Small intestine (tissue), 16 donors: ENCODE results near the gene FOXRED1. TPM values are rescaled to one million over a fixed set of nuclear protein-coding genes. Genes with fewer than 3 reads are reported as not detected.
A peak's percentile ranks its signal among the peaks of the same experiment; 100 is the strongest.

Experiments
- DNase-seq, 2 donors: peaks; one replicate each; pipeline versions ENCODE4 v3.0.0 to v3.0.0-alpha.2; 2013
- FAIRE-seq: peaks from 2 replicates; lab custom pipeline; 2012; peaks lifted over from hg19 to GRCh38; lab: Jason Lieb, UNC
- H3K27ac ChIP-seq, 3 donors: one replicate each; pipeline ENCODE4 v1.5.1; 2013; ENCODE audit warnings: low read length in 2 of 3, mild to moderate bottlenecking in 2 of 3, control low read depth in 1 of 3, inconsistent platforms in 1 of 3, low read depth in 1 of 3, moderate library complexity in 1 of 3
- H3K27me3 ChIP-seq, 3 donors: one replicate each; pipeline ENCODE4 v1.6.1; 2013; ENCODE audit warnings: low read length in 3 of 3, inconsistent platforms in 1 of 3; ENCODE audit not compliant: control insufficient read depth in 3 of 3, insufficient read depth in 3 of 3
- H3K36me3 ChIP-seq, 3 donors: one replicate each; pipeline ENCODE4 v1.6.1; 2013; ENCODE audit warnings: low read length in 3 of 3, inconsistent platforms in 1 of 3, low read depth in 1 of 3, mild to moderate bottlenecking in 1 of 3, moderate library complexity in 1 of 3; ENCODE audit not compliant: control insufficient read depth in 3 of 3, insufficient read depth in 2 of 3
- H3K4me1 ChIP-seq, 3 donors: one replicate each; pipeline ENCODE4 v1.6.1; 2013; ENCODE audit warnings: low read length in 2 of 3, inconsistent platforms in 1 of 3, low read depth in 1 of 3, mild to moderate bottlenecking in 1 of 3, moderate library complexity in 1 of 3; ENCODE audit not compliant: control insufficient read depth in 3 of 3, insufficient read depth in 2 of 3
- H3K4me3 ChIP-seq, 3 donors: one replicate each; pipeline ENCODE4 v1.5.1; 2013; ENCODE audit warnings: low read length in 3 of 3, control low read depth in 1 of 3, inconsistent platforms in 1 of 3, low read depth in 1 of 3, mild to moderate bottlenecking in 1 of 3, moderate library complexity in 1 of 3
- H3K9me3 ChIP-seq, 2 donors: one replicate each; pipeline ENCODE4 v1.6.1; 2013; ENCODE audit warnings: low read depth in 1 of 2, low read length in 1 of 2; ENCODE audit not compliant: control insufficient read depth in 2 of 2, insufficient read depth in 1 of 2
- WGBS, 3 donors: extraction: QIAGEN DNeasy Blood & Tissue Kit; methylation state at CpG; one replicate each; pipeline ENCODE4 v1.1.7; 2013; 5-methylcytosine and 5-hydroxymethylcytosine counted together
- long read RNA-seq, 10 donors: transcript quantifications; one replicate each; lab custom pipeline, GENCODE V29; 2026
- polyA plus RNA-seq, 4 donors: library from polyadenylated mRNA; stranded (reverse) in 3 of 4; unstranded in 1 of 4; fragments of 200-250 nt in 3 of 4; fragments of 120-200 nt in 1 of 4; gene quantifications; one replicate each; pipeline versions ENCODE4 v1.2.1 to v1.2.3, GENCODE V29; 2013
- donor health status: healthy with polysubstance abuse.
- donor health status: control.
- donor health status: control.
- donor health status: Bipolar disorder and iron deficiency.
- donor health status: healthy.

The FOXRED1 gene
- 10 to 100 TPM; 13.8 to 36.1 (median 27.6) TPM for polyA plus RNA-seq
- long read RNA-seq, donor 1, partial matches to known transcripts, result 0 of 4 reads
- long read RNA-seq, donor 1, other reads (novel, unspliced or antisense), result 0 of 4 reads
- long read RNA-seq, donor 2, partial matches to known transcripts, result 0 of 2 reads
- long read RNA-seq, donor 2, other reads (novel, unspliced or antisense), result 0 of 2 reads
- long read RNA-seq, donor 3, partial matches to known transcripts, result 0 of 5 reads
- long read RNA-seq, donor 3, other reads (novel, unspliced or antisense), result 0 of 5 reads
- long read RNA-seq, donor 4, result 0 reads
- long read RNA-seq, donor 5, result 0 reads
- long read RNA-seq, donor 6, partial matches to known transcripts, result 0 of 3 reads
- long read RNA-seq, donor 6, other reads (novel, unspliced or antisense), result 0 of 3 reads
- long read RNA-seq, donor 7, result 0 reads
- long read RNA-seq, donor 8, partial matches to known transcripts, result 0 of 1 reads
- long read RNA-seq, donor 8, other reads (novel, unspliced or antisense), result 0 of 1 reads
- long read RNA-seq, donor 9, partial matches to known transcripts, result 0 of 1 reads
- long read RNA-seq, donor 9, other reads (novel, unspliced or antisense), result 0 of 1 reads
- long read RNA-seq, donor 10, transcript FOXRED1-201 (11 exons, 1,970 nt), result major isoform, 5 of 6 reads
- long read RNA-seq, donor 10, partial matches to known transcripts, result 0 of 6 reads
- long read RNA-seq, donor 10, other reads (novel, unspliced or antisense), result 0 of 6 reads

DNA sequence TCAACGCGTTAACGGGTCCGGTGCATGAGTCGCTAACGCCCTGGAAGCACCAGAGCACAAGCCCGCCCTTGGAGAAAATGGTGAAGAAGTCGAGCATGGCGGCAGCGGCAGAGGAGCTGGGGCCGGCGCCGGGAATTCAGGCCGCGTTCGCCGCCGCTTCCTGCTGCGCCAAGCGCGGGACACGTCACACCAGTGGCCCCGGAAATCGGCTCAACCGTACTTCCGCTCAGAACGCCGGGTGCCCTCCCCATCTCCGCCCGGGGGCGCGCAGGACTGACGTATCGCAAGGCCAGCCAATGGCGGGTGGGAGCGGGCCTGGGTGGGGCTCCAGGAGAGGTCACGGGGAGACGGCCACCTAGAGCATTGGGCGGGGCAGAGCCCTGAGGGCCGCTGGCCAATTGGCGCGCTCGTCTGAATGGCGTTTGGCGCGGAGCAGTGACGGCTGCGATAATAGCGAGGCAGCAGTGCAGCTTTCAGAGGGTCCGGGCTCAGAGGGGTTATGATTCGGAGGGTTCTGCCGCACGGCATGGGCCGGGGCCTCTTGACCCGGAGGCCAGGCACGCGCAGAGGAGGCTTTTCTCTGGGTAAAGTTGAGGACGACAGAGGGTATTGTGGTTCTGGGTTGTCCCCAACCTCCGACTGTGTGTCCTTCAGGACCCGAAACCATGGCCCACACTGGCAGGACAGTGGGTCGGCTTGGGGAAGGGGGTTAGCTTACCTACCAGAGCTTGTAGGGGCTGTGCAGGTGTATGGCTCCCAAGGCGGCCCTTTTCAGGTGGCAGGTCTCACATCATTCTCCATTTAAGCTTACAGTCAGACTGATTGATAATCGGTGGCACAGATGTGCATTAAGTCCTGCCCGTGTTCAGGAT is at the start of gene FOXRED1, which contains the start of gene SRPRA:
FOXRED1 (plus strand) TSS at position 447 of the 872 bp plus-strand sequence; CDS start at position 500, 53 bp downstream.
SRPRA (minus strand) TSS at position 188 of the 872 bp plus-strand sequence; CDS start at position 97, 91 bp downstream.
- Histone ChIP-seq H3K36me3 (peaks cover 10 to 41% (median 20%) of the 10 kb centered on the region in 3 donors), H3K27ac (peak within 1 kb of the TSS; percentile 77 to 98 (median 90)), H3K9me3 (no peaks in the 10 kb centered on the region), H3K27me3 (no peaks in the 10 kb centered on the region), H3K4me1 (peaks cover 0 to 11% (median 0%) of the 10 kb centered on the region in 3 donors), H3K4me3 (peak within 1 kb of the TSS; percentile 69 to 97 (median 87))
- DNase-seq (peak; percentile 99 to 100), FAIRE-seq (no peak)
- WGBS, 3 donors, result 0% methylated on average over 40 to 64 of the region's 64 CpGs

DNA sequence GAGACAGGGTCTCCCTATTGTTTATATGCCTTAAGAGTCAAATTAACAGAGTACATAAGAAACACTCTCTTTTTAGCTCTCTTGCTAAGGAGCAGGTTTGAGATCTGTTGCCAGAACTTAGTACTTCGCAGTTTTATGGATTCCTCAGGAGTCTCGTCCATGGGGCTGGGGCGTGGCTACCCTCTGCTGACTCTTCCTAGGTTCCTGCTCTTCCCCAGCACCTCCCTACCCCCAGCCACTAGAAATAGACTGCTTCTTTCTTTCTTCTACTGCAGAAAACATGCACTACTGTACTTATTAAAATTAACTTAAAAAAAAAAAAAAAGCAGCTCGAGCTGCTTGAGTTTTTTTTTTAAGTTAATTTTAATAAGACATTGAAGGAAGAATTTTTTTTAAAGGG is 49.4 kb upstream of the FOXRED1 start:
- H3K36me3 ChIP-seq, result peaks cover 0 to 8% (median 0%) of the 10 kb centered on the region in 3 donors
- H3K4me1 ChIP-seq, result peaks cover 2 to 16% (median 7%) of the 10 kb centered on the region in 3 donors
- no peaks in the 10 kb centered on the region for H3K27me3 ChIP-seq
- H3K27ac ChIP-seq, result no peak overlapping the region
- peak in 1 of 2 donors; percentile 23 for DNase-seq
- no peak for FAIRE-seq
- H3K9me3 ChIP-seq, result no peaks in the 10 kb centered on the region
- no peak overlapping the region for H3K4me3 ChIP-seq
- WGBS, 3 donors, result 32 to 58% (median 51%) methylated on average over 4 of the region's 4 CpGs

DNA sequence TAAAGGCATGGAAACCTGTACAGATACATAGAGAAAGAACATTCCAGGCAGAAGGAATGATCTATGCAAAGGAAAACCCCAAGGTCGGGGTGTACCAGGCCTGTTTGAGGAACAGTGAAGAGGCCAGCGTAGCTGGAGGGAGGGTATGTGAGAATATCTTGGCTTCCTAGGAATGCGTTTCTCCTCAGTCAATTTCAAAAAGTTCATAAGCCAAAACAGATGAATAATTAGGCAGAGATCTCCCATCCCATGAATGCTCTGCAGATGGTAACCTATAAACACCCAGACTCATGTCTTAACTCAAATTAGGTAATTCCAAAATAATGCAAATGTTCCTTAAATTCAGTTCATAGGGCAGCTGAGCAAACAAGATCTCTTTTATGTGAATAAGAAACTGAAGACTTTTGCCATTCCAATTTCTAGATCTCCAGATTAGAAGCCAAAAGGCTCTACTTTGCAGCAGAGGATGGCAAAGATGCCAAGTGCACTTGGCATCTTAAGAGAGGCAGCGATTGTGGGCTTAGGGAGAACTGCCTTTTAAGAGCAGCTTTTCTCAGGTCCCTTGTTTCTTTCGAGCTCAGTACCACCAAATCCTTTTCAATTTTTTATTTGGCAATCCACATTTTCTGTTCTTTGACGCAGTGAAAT is 44.2 kb upstream of the FOXRED1 start:
- 93 to 96% (median 94%) methylated on average over 6 of the region's 6 CpGs for WGBS, 3 donors
- H3K4me3 ChIP-seq, result no peak overlapping the region
- FAIRE-seq, result no peak

DNA sequence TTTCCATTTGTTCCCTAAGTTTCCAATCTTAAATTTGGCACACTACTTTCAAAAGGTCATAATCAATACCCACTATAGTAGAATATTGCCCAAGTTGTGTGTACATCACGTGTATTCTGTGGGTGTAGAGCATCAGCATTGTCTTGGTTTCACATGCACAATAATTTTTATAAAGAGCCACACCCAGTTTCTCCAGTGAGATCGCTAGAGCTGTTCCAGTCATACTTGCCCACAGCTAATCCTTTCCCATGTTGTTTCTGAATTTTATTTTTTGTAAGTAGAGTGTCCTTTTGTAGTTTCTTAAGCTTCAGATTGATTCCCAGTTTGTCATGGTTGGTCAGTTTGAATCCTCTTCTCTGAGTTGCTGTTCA is 43.7 kb upstream of the FOXRED1 start:
- WGBS, 3 donors, result 81 to 90% (median 87%) methylated on average over 2 of the region's 2 CpGs
- no peaks in the 10 kb centered on the region for H3K9me3 ChIP-seq
- no peak overlapping the region for H3K4me3 ChIP-seq
- H3K36me3 ChIP-seq, result peaks cover 0 to 11% (median 0%) of the 10 kb centered on the region in 3 donors
- no peaks in the 10 kb centered on the region for H3K27me3 ChIP-seq
- no peaks in the 10 kb centered on the region for H3K4me1 ChIP-seq
- no peak for FAIRE-seq
- H3K27ac ChIP-seq, result no peak overlapping the region
- no peak for DNase-seq

More for the DNA sequence above, 44.2 kb upstream of the FOXRED1 start:
- Histone ChIP-seq H3K36me3 (peaks cover 0 to 12% (median 0%) of the 10 kb centered on the region in 3 donors), H3K27ac (no peak overlapping the region), H3K4me1 (no peaks in the 10 kb centered on the region), H3K27me3 (no peaks in the 10 kb centered on the region), H3K9me3 (no peaks in the 10 kb centered on the region)
- DNase-seq, result no peak

DNA sequence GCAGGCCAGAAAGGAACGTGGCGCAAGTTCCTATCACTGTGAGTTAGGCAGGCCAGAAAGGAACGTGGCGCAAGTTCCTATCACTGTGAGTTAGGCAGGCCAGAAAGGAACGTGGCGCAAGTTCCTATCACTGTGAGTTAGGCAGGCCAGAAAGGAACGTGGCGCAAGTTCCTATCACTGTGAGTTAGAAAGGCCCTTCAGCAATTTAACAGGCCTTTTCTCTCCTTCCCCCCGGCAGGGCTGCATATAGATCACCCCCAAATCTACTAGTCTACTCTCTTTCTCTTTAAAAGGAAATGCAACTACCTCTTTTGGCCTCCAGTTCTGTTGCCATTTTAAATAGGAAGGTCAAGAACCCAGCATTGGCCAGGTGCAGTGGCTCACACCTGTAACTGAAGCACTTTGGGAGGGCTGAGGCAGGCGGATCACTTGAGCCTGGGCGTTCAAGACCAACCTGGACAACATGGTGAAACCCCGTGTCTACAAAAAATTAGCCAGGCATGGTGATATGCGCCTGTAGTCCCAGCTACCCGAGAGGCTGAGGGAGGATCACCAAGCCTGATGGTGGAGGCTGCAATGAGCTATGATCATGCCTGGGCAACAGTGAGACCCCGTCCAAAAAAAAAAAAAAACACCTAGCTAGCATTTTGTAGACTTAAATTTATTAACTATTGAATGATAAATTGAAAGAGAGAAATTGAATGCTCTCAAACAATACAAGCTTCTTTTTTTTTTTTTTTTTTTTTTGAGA is 42.4 kb upstream of the FOXRED1 start:
- 94 to 96% (median 96%) methylated on average over 11 of the region's 15 CpGs for WGBS, 3 donors
- Histone ChIP-seq H3K4me3 (no peak overlapping the region), H3K36me3 (peaks cover 0 to 9% (median 0%) of the 10 kb centered on the region in 3 donors), H3K9me3 (no peaks in the 10 kb centered on the region), H3K27ac (no peak overlapping the region), H3K27me3 (no peaks in the 10 kb centered on the region), H3K4me1 (no peaks in the 10 kb centered on the region)
- no peak for FAIRE-seq
- no peak for DNase-seq

DNA sequence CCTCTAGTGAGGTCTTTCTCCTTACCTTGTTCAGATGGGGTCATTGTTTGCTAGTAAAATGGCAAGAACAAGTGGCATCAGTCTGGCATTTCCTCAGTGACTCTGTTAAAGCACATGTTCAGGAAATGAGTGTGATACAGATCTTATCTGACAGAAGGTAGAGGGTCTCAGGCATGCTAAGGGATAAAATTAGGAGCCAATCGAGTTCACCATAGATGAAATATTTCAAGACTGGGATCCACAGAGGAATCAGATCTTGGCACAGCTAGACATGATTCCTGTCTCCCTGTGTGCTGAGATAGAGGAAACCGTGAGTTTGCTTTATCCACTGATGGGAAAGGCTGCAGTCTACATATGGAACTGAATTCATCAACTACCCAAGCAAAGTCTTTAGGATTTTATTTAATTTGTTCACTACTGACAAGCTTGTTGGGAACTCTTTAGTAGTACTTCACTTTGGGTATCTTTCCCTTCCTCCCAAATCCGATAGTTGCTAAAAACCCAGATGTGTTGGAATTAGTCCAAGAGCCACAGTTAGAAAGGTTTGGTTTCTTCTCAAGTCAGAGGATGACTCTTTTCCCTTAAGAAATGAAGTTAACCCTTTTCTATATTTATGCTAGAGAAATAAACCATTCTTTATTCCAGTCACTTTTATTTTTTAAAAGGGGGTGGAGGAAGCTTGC is 39.0 kb upstream of the FOXRED1 start:
- H3K27me3 ChIP-seq, result no peaks in the 10 kb centered on the region
- DNase-seq (no peak), FAIRE-seq (no peak)
- no peak overlapping the region for H3K27ac ChIP-seq
- H3K9me3 ChIP-seq, result no peaks in the 10 kb centered on the region
- peaks cover 0 to 10% (median 0%) of the 10 kb centered on the region in 3 donors for H3K36me3 ChIP-seq
- 63 to 84% (median 79%) methylated on average over 3 of the region's 3 CpGs for WGBS, 3 donors
- no peak overlapping the region for H3K4me3 ChIP-seq
- H3K4me1 ChIP-seq, result no peaks in the 10 kb centered on the region
